ENCODE measurements around the gene PLA2G15. TPM values are rescaled to one million over a fixed set of nuclear protein-coding genes. Genes with fewer than 3 reads are reported as not detected.

Gene PLA2G15
- total RNA-seq, 4 donors from 2014 or later, result 8.3 to 27.5 (median 17.6) TPM

DNA sequence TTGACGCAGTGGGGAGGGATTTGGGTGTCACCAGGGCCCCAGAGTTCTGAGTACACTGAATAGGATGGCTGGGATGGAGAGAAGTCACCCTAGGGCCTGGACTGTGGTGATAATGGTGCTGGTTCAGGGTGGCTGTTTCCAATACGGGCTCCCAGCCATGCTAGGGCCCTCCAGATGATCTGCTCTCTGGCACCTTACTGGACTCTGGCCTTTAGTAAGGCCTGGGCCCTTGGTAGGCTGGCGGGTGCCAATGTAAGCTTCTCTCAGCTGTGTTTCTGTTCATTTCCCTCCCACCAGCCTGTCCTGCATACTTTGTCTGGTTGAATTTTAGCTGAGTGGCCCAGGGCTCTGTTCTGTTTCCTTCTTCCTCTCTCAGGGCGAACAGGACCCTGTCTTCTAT is 2.8 kb downstream of the PLA2G15 start:
- no peak for DNase-seq
- peak overlapping the region in 1 of 4 donors; percentile 7 for H3K27ac ChIP-seq
- no peak for TF ChIP-seq POLR2A (IDR thresholded peaks at IDR 0.05)
- TF ChIP-seq, protein P1, sequence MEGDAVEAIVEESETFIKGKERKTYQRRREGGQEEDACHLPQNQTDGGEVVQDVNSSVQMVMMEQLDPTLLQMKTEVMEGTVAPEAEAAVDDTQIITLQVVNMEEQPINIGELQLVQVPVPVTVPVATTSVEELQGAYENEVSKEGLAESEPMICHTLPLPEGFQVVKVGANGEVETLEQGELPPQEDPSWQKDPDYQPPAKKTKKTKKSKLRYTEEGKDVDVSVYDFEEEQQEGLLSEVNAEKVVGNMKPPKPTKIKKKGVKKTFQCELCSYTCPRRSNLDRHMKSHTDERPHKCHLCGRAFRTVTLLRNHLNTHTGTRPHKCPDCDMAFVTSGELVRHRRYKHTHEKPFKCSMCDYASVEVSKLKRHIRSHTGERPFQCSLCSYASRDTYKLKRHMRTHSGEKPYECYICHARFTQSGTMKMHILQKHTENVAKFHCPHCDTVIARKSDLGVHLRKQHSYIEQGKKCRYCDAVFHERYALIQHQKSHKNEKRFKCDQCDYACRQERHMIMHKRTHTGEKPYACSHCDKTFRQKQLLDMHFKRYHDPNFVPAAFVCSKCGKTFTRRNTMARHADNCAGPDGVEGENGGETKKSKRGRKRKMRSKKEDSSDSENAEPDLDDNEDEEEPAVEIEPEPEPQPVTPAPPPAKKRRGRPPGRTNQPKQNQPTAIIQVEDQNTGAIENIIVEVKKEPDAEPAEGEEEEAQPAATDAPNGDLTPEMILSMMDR (IDR thresholded peaks at IDR 0.05), result no peak

DNA sequence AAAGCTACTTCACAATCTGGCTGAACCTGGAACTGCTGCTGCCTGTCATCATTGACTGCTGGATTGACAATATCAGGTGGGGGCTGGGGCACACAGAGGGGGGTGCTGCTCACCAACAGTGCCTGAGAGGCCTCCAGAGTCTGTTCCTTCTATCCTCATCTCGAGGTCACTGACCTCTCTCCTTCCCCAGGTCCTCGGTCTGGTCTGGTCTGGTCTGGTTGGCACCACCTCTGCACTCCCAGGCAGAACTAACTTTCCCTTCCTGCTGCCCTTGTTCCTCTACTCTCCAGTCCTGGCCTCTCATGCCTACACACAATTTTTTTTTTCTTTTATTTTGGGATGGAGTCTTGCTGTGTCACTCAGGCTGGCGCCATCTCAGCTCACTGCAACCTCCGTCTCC is 4.2 kb downstream of the PLA2G15 start:
- Histone ChIP-seq H3K4me3 (no peak overlapping the region), H3K36me3 (peaks cover 0 to 22% (median 0%) of the 10 kb centered on the region in 3 donors)
- TF ChIP-seq, protein P1 (IDR thresholded peaks at IDR 0.05), result no peak
- TF ChIP-seq POLR2A (IDR thresholded peaks at IDR 0.05), result no peak

More for the DNA sequence above, 2.8 kb downstream of the PLA2G15 start:
- Histone ChIP-seq H3K27me3 (no peaks in the 10 kb centered on the region), H3K9me3 (no peaks in the 10 kb centered on the region), H3K36me3 (peaks cover 0 to 22% (median 0%) of the 10 kb centered on the region in 3 donors), H3K4me3 (no peak overlapping the region), H3K4me1 (peaks cover 0 to 32% (median 4%) of the 10 kb centered on the region in 4 donors)

DNA sequence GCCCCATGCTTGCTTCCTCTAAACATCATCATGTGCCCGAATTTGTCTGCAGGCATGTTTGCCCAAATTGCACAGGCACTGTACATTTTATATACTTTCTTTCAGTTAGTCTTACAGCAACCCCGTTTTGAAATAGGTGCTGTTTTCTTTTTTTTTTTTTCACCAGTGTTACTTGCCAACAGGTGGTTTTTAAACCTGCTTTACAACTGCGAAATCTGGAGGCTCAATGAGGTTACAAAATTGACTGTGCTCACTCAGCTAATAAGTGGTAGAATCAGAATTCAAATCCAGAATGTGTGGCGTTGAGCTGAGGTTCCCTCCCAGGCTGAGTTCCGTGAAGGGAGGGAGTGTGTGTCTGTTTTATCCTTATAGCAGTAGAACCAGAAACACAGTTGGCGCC is 5.8 kb downstream of the PLA2G15 start:
- Histone ChIP-seq H3K9me3 (no peaks in the 10 kb centered on the region), H3K4me3 (no peak overlapping the region), H3K27ac (no peak overlapping the region), H3K27me3 (no peaks in the 10 kb centered on the region), H3K36me3 (peaks cover 0 to 38% (median 0%) of the 10 kb centered on the region in 3 donors), H3K4me1 (peaks cover 0 to 19% (median 1%) of the 10 kb centered on the region in 4 donors)
- no peak for TF ChIP-seq POLR2A (IDR thresholded peaks at IDR 0.05)
- TF ChIP-seq, protein P1 (IDR thresholded peaks at IDR 0.05), result no peak
- DNase-seq, result no peak

More for the DNA sequence above, 4.2 kb downstream of the PLA2G15 start:
- no peak overlapping the region for H3K27ac ChIP-seq
- DNase-seq, result no peak
- no peaks in the 10 kb centered on the region for H3K27me3 ChIP-seq
- H3K9me3 ChIP-seq, result no peaks in the 10 kb centered on the region
- H3K4me1 ChIP-seq, result peaks cover 0 to 27% (median 3%) of the 10 kb centered on the region in 4 donors

DNA sequence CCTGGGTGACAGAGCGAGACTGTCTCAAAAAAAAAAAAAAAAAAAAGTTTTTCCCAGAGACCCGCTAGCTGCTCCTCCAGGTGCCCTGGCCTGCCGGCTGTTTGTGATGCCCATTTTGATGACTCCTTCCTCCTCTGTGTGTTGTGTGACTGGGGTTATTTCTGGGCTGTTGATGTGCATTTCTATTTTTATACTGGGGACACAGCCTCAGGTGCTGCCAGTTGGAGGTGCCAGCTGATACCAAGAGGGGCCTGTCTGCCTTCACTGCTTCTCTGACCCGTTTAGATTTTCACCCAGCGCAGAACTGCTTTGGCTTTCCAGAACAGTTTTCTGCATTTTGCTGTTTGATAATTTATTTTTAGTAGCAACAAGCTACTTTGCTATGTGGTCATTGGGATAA is 6.7 kb downstream of the PLA2G15 start:
- no peak overlapping the region for H3K4me3 ChIP-seq
- peaks cover 0 to 10% (median under 1%) of the 10 kb centered on the region in 4 donors for H3K4me1 ChIP-seq
- no peaks in the 10 kb centered on the region for H3K9me3 ChIP-seq
- peaks cover 0 to 38% (median 0%) of the 10 kb centered on the region in 3 donors for H3K36me3 ChIP-seq
- DNase-seq, result no peak
- H3K27me3 ChIP-seq, result no peaks in the 10 kb centered on the region
- TF ChIP-seq POLR2A (IDR thresholded peaks at IDR 0.05), result no peak
- TF ChIP-seq, protein P1 (IDR thresholded peaks at IDR 0.05), result no peak
- peak overlapping the region in 1 of 4 donors; percentile 42 for H3K27ac ChIP-seq

DNA sequence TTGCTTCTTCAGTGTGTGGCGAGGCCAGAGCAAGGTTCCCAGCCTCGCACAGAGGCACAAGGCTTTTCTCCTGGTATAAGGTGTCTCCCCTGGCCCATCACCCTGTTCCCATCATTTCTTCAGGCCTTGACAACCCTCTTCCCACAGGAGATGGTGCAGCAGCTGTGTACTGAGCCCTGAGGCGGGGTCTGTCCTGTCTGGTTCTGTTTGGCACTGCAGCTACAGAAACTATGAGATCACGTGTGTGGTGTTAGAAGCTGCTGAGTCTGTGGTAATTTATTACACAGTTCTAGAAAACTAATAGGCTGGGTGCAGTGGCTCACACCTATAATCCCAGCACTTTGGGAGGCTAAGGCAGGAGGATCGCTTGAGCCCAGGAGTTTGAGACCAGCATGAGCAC is 7.2 kb downstream of the PLA2G15 start:
- peaks cover 0 to 38% (median 0%) of the 10 kb centered on the region in 3 donors for H3K36me3 ChIP-seq
- no peak overlapping the region for H3K4me3 ChIP-seq
- no peaks in the 10 kb centered on the region for H3K9me3 ChIP-seq
- no peak for TF ChIP-seq POLR2A (IDR thresholded peaks at IDR 0.05)
- TF ChIP-seq, protein P1 (IDR thresholded peaks at IDR 0.05), result no peak
- peaks cover 0 to 8% (median 3%) of the 10 kb centered on the region in 4 donors for H3K4me1 ChIP-seq
- no peak for DNase-seq
- no peaks in the 10 kb centered on the region for H3K27me3 ChIP-seq
- peak overlapping the region in 1 of 4 donors; percentile 42 for H3K27ac ChIP-seq
